KMS-11 (cell line): Measurements from ENCODE around the gene COL1A2.

Experiments used
- H2AFZ ChIP-seq: fragments of 200-600 bp; sonication (generic); 2 replicates; pipeline ENCODE4 v1.6.1; 2016; ENCODE audit warnings: antibody characterized with exemption, mixed run types, low read depth
- H3K27ac ChIP-seq: fragments of 200-600 bp; sonication (generic); 2 replicates; pipeline ENCODE4 v1.6.1; 2016; ENCODE audit warnings: mild to moderate bottlenecking, mixed run types
- H3K27me3 ChIP-seq: fragments of 200-600 bp; sonication (generic); 2 replicates; pipeline ENCODE4 v1.6.1; 2017; ENCODE audit warnings: mild to moderate bottlenecking, low read depth, mixed run types, moderate library complexity; ENCODE audit not compliant: insufficient read depth
- H3K36me3 ChIP-seq: fragments of 200-600 bp; sonication (generic); 2 replicates; pipeline ENCODE4 v1.6.1; 2017; ENCODE audit warnings: mild to moderate bottlenecking, mixed run types; ENCODE audit not compliant: insufficient read depth
- H3K4me1 ChIP-seq: fragments of 200-600 bp; sonication (generic); 2 replicates; pipeline ENCODE4 v1.6.1; 2016; ENCODE audit warnings: mild to moderate bottlenecking, low read depth, mixed run types; ENCODE audit not compliant: poor library complexity, severe bottlenecking
- H3K4me2 ChIP-seq: fragments of 200-600 bp; sonication (generic); 2 replicates; pipeline ENCODE4 v1.7.0; 2016; ENCODE audit warnings: mild to moderate bottlenecking, mixed run types
- H3K4me3 ChIP-seq: fragments of 200-600 bp; sonication (generic); IDR thresholded peaks from 2 replicates; pipeline ENCODE4 v1.6.1; 2017; ENCODE audit warnings: low read depth, low read length, mixed read lengths; ENCODE audit not compliant: insufficient read depth
- H3K79me2 ChIP-seq: fragments of 200-600 bp; sonication (generic); 2 replicates; pipeline ENCODE4 v1.6.1; 2016; ENCODE audit warnings: low read depth, mixed run types; ENCODE audit not compliant: insufficient read depth
- H3K9ac ChIP-seq: fragments of 200-600 bp; sonication (generic); 2 replicates; pipeline ENCODE4 v1.6.1; 2016; ENCODE audit warnings: mild to moderate bottlenecking, mixed run types
- H4K20me1 ChIP-seq: fragments of 200-600 bp; sonication (generic); 2 replicates; pipeline ENCODE4 v1.6.1; 2016; ENCODE audit warnings: mild to moderate bottlenecking, mixed run types; ENCODE audit not compliant: insufficient read depth
- CTCF ChIP-seq: fragments of 200-600 bp; sonication (generic); conservative IDR thresholded peaks from 2 replicates; pipeline ENCODE4 v1.6.1; 2017; ENCODE audit warnings: low read depth, mild to moderate bottlenecking, antibody characterized with exemption, low read length, moderate library complexity, mixed read lengths

The COL1A2 gene

GRCh38 chr7:94422827-94423460, 28.2 kb downstream of the COL1A2 start:
- Histone ChIP-seq H3K4me1 (no peaks in the 10 kb centered on the region), H3K9ac (no peak overlapping the region), H4K20me1 (no peaks in the 10 kb centered on the region), H3K27me3 (no peaks in the 10 kb centered on the region), H3K4me3 (no peak overlapping the region), H3K4me2 (no peak overlapping the region), H2AFZ (no peak overlapping the region), H3K79me2 (no peaks in the 10 kb centered on the region), H3K27ac (no peak overlapping the region), H3K36me3 (no peaks in the 10 kb centered on the region)
- TF ChIP-seq CTCF = no peak

GRCh38 chr7:94423863-94424735, 29.4 kb downstream of the COL1A2 start:
- TF ChIP-seq CTCF = no peak
- Histone ChIP-seq H4K20me1 (no peaks in the 10 kb centered on the region), H3K4me3 (no peak overlapping the region), H3K36me3 (no peaks in the 10 kb centered on the region), H3K4me2 (no peak overlapping the region), H3K27ac (no peak overlapping the region), H3K79me2 (no peaks in the 10 kb centered on the region), H2AFZ (no peak overlapping the region), H3K27me3 (no peaks in the 10 kb centered on the region), H3K9ac (no peak overlapping the region), H3K4me1 (no peaks in the 10 kb centered on the region)

GRCh38 chr7:94425546-94425945, 30.9 kb downstream of the COL1A2 start:
- no peaks in the 10 kb centered on the region for H3K4me1 ChIP-seq
- H2AFZ ChIP-seq = no peak overlapping the region
- H3K27ac ChIP-seq = no peak overlapping the region
- H3K9ac ChIP-seq = no peak overlapping the region
- no peaks in the 10 kb centered on the region for H4K20me1 ChIP-seq
- no peaks in the 10 kb centered on the region for H3K27me3 ChIP-seq
- H3K4me3 ChIP-seq = no peak overlapping the region
- H3K36me3 ChIP-seq = no peaks in the 10 kb centered on the region
- no peak for TF ChIP-seq CTCF
- H3K4me2 ChIP-seq = no peak overlapping the region
- no peaks in the 10 kb centered on the region for H3K79me2 ChIP-seq

- Histone ChIP-seq H3K4me1 (no peaks in the 10 kb centered on the region), H3K36me3 (no peaks in the 10 kb centered on the region), H2AFZ (no peak overlapping the region), H3K4me3 (no peak overlapping the region), H3K4me2 (no peak overlapping the region), H4K20me1 (no peaks in the 10 kb centered on the region), H3K79me2 (no peaks in the 10 kb centered on the region), H3K27ac (no peak overlapping the region), H3K27me3 (no peaks in the 10 kb centered on the region), H3K9ac (no peak overlapping the region)
- no peak for TF ChIP-seq CTCF
Observed at GRCh38 chr7:94426980-94427875, 32.5 kb downstream of the COL1A2 start.
